GM12891 (cell line): ENCODE data around the gene ACSL5.

Source experiments
- PAX5 ChIP-seq: IDR thresholded peaks from 2 replicates; pipeline ENCODE4 v1.6.1; 2011; ENCODE audit warnings: low read length, moderate library complexity, mild to moderate bottlenecking; ENCODE audit not compliant: insufficient read depth, severe bottlenecking
- POLR2A ChIP-seq: IDR thresholded peaks from 2 replicates; pipeline ENCODE4 v1.6.1; 2011; ENCODE audit warnings: low read depth, low read length, control low read depth
- POLR2AphosphoS5 ChIP-seq: IDR thresholded peaks from 2 replicates; pipeline ENCODE4 v1.6.1; 2011; ENCODE audit warnings: low read depth, low read length, control low read depth
- POU2F2 ChIP-seq: IDR thresholded peaks from 2 replicates; pipeline ENCODE4 v1.6.1; 2011; ENCODE audit warnings: low read depth, mild to moderate bottlenecking, control low read depth, low read length, moderate library complexity
- SPI1 ChIP-seq: IDR thresholded peaks from 2 replicates; pipeline ENCODE4 v1.6.1; 2011; ENCODE audit warnings: low read depth, low read length, control low read depth
- TAF1 ChIP-seq: IDR thresholded peaks from 2 replicates; pipeline ENCODE4 v1.6.1; 2011; ENCODE audit warnings: low read depth, low read length, control low read depth

GRCh38 chr10:112343056-112343806, 30.7 kb upstream of the ACSL5 start:
- TF ChIP-seq POLR2AphosphoS5 (no peak), POLR2A (no peak), TAF1 (no peak), SPI1 (no peak), POU2F2 (no peak), PAX5 (no peak)
